ENCODE results near the gene CHRNB1. TPM values are rescaled to one million over a fixed set of nuclear protein-coding genes. Genes with fewer than 3 reads are reported as not detected.

The CHRNB1 gene
- total and polyA plus RNA-seq, 2 experiments from 2014 or later, result 11.1 to 11.2 TPM

GRCh38 chr17:7503521-7503920 is 58.7 kb downstream of the CHRNB1 start:
- peaks cover 7% of the 10 kb centered on the region; the same call in 1 of the 2 replicates for H3F3A ChIP-seq (replicated peaks; ENCODE audit: low read depth)
- Mint-ChIP-seq H3K27ac (no peak overlapping the region), H3K36me3 (ENCODE audit: low read depth) (peaks cover 94% of the 10 kb centered on the region), H3K4me1 (no peaks in the 10 kb centered on the region), H3K9me3 (no peaks in the 10 kb centered on the region), H3K4me3 (no peak overlapping the region), H3K27me3 (ENCODE audit: insufficient read depth, low read depth, poor library complexity) (peaks cover 2% of the 10 kb centered on the region)
- H3K4me3 ChIP-seq, result no peak overlapping the region
- H3K4me1 ChIP-seq (ENCODE audit: insufficient read depth), result no peaks in the 10 kb centered on the region
- no peaks in the 10 kb centered on the region for H3K27me3 ChIP-seq (ENCODE audit: insufficient read depth)
- H4K20me1 ChIP-seq (replicated peaks; ENCODE audit: insufficient read depth), result peaks cover 8% of the 10 kb centered on the region; the same call in 1 of the 2 replicates
- H3K9me2 ChIP-seq (ENCODE audit: insufficient read depth), result no peaks in the 10 kb centered on the region
- H2AFZ ChIP-seq, result no peak overlapping the region
- H3K27ac ChIP-seq (ENCODE audit: low read depth), result no peak overlapping the region
- ATAC-seq (no peak), DNase-seq (ENCODE audit: low spot score) (no peak)
- TF ChIP-seq ETS1 (IDR thresholded peaks at IDR 0.05) (no peak), REST (IDR thresholded peaks at IDR 0.05; ENCODE audit: unreplicated experiment) (no peak), ZNF114 (CRISPR knock-in tag; IDR thresholded peaks at IDR 0.05) (no peak), POLR2AphosphoS5 (IDR thresholded peaks at IDR 0.05; ENCODE audit: low read depth) (no peak), CREB1 (CRISPR knock-in tag; IDR thresholded peaks at IDR 0.05; ENCODE audit: low read depth) (no peak), NANOG (IDR thresholded peaks at IDR 0.05; ENCODE audit: borderline replicate concordance) (no peak), ZNF462 (CRISPR knock-in tag; IDR thresholded peaks at IDR 0.05) (no peak), ZNF331 (CRISPR knock-in tag; IDR thresholded peaks at IDR 0.05; ENCODE audit: low read depth) (no peak), EZH2phosphoT487 (IDR thresholded peaks at IDR 0.05; ENCODE audit: unreplicated experiment) (no peak), JUNB (IDR thresholded peaks at IDR 0.05; ENCODE audit: unreplicated experiment) (no peak), STAT1 (IDR thresholded peaks at IDR 0.05; ENCODE audit: unreplicated experiment) (no peak), CTCF (conservative IDR thresholded peaks at IDR 0.05; ENCODE audit: low read depth in 2 of 2) (no peak), EZH2 (IDR thresholded peaks at IDR 0.05; ENCODE audit: low read depth, unreplicated experiment) (no peak)
- H3K4me2 ChIP-seq, result no peak overlapping the region
- peaks cover 76% of the 10 kb centered on the region for H3K36me3 ChIP-seq (ENCODE audit: insufficient read depth)
- no peaks in the 10 kb centered on the region; the same call in 1 of the 2 replicates for H3K79me2 ChIP-seq (replicated peaks; ENCODE audit: insufficient read depth)

Measured in GM23338 (cell line).